ENCODE measurements around the gene TACC3.

Gene TACC3

GRCh38 chr4:1775731-1776500, 54.6 kb downstream of the TACC3 start:
- no peak for DNase-seq (ENCODE audit: low read depth in 2 of 2)

- DNase-seq (ENCODE audit: low read depth in 2 of 2): no peak
Measured at GRCh38 chr4:1776521-1777161, 55.3 kb downstream of the TACC3 start.

- no peak for DNase-seq (ENCODE audit: low read depth in 2 of 2)
Measured at GRCh38 chr4:1777822-1778641, 56.7 kb downstream of the TACC3 start.

- no peak for DNase-seq (ENCODE audit: low read depth in 2 of 2)
Measured at GRCh38 chr4:1778642-1779392, 57.5 kb downstream of the TACC3 start.

- no peak for DNase-seq (ENCODE audit: low read depth in 2 of 2)
Measured at GRCh38 chr4:1779588-1780382, 58.5 kb downstream of the TACC3 start.

- no peak for DNase-seq (ENCODE audit: low read depth in 2 of 2)
Measured at GRCh38 chr4:1780435-1780834, 59.1 kb downstream of the TACC3 start.

- no peak for DNase-seq (ENCODE audit: low read depth in 2 of 2)
Measured at GRCh38 chr4:1783015-1783414, 61.7 kb downstream of the TACC3 start.

- no peak for DNase-seq (ENCODE audit: low read depth in 2 of 2)
Measured at GRCh38 chr4:1783970-1784369, 62.6 kb downstream of the TACC3 start.

- no peak for DNase-seq (ENCODE audit: low read depth in 2 of 2)
Measured at GRCh38 chr4:1784395-1784788, 63.1 kb downstream of the TACC3 start.

GRCh38 chr4:1784789-1785591, 63.7 kb downstream of the TACC3 start:
- DNase-seq (ENCODE audit: low read depth in 2 of 2): no peak

- no peak for DNase-seq (ENCODE audit: low read depth in 2 of 2)
Measured at GRCh38 chr4:1785592-1785991, 64.3 kb downstream of the TACC3 start.

GRCh38 chr4:1786544-1787362, 65.4 kb downstream of the TACC3 start:
- DNase-seq (ENCODE audit: low read depth in 2 of 2): no peak

GRCh38 chr4:1787411-1788077, 66.2 kb downstream of the TACC3 start:
- no peak for DNase-seq (ENCODE audit: low read depth in 2 of 2)

GRCh38 chr4:1788254-1788973, 67.1 kb downstream of the TACC3 start:
- DNase-seq (ENCODE audit: low read depth in 2 of 2): no peak

- no peak for DNase-seq (ENCODE audit: low read depth in 2 of 2)
Measured at GRCh38 chr4:1789552-1789951, 68.2 kb downstream of the TACC3 start.

- DNase-seq (ENCODE audit: low read depth in 2 of 2): no peak
Measured at GRCh38 chr4:1790005-1790404, 68.7 kb downstream of the TACC3 start.

- no peak for DNase-seq (ENCODE audit: low read depth in 2 of 2)
Measured at GRCh38 chr4:1792158-1792831, 71.0 kb downstream of the TACC3 start.
